Glomerular visceral epithelial cell (primary cell): ENCODE data around the gene PTPRG.

Experiments
- DNase-seq: peaks from one replicate; pipeline ENCODE4 v3.0.0-alpha.2; 2016; ENCODE audit errors: extremely low spot score

The PTPRG gene

GRCh38 chr3:61927332-61927731, 366.0 kb downstream of the PTPRG start:
- peak; percentile 73 for DNase-seq

- DNase-seq, result no peak
Observed at GRCh38 chr3:61928039-61928438, 366.7 kb downstream of the PTPRG start.

- DNase-seq, result no peak
Observed at GRCh38 chr3:61928776-61929314, 367.5 kb downstream of the PTPRG start.

- DNase-seq, result no peak
Observed at GRCh38 chr3:61929617-61930016, 368.2 kb downstream of the PTPRG start.

GRCh38 chr3:61932499-61932898, 371.1 kb downstream of the PTPRG start:
- DNase-seq, result no peak

- no peak for DNase-seq
Observed at GRCh38 chr3:61933798-61934504, 372.6 kb downstream of the PTPRG start.

GRCh38 chr3:61934505-61934871, 373.1 kb downstream of the PTPRG start:
- DNase-seq, result no peak

- no peak for DNase-seq
Observed at GRCh38 chr3:61935814-61936213, 374.4 kb downstream of the PTPRG start.

GRCh38 chr3:61936344-61936937, 375.1 kb downstream of the PTPRG start:
- DNase-seq, result no peak

- no peak for DNase-seq
Observed at GRCh38 chr3:61937477-61937876, 376.1 kb downstream of the PTPRG start.

GRCh38 chr3:61938878-61939549, 377.6 kb downstream of the PTPRG start:
- no peak for DNase-seq

GRCh38 chr3:61940236-61940635, 378.9 kb downstream of the PTPRG start:
- peak; percentile 27 for DNase-seq

- DNase-seq, result no peak
Observed at GRCh38 chr3:61943975-61944374, 382.6 kb downstream of the PTPRG start.

GRCh38 chr3:61944726-61945125, 383.4 kb downstream of the PTPRG start:
- no peak for DNase-seq

- no peak for DNase-seq
Observed at GRCh38 chr3:61945657-61946056, 384.3 kb downstream of the PTPRG start.

GRCh38 chr3:61946570-61947324, 385.4 kb downstream of the PTPRG start:
- no peak for DNase-seq

- peak; percentile 3 for DNase-seq
Observed at GRCh38 chr3:61947456-61947855, 386.1 kb downstream of the PTPRG start.

GRCh38 chr3:61948699-61949305, 387.4 kb downstream of the PTPRG start:
- DNase-seq, result no peak

GRCh38 chr3:61954097-61954540, 392.7 kb downstream of the PTPRG start:
- DNase-seq, result no peak

- no peak for DNase-seq
Observed at GRCh38 chr3:61955483-61955882, 394.1 kb downstream of the PTPRG start.

GRCh38 chr3:61956236-61956635, 394.9 kb downstream of the PTPRG start:
- DNase-seq, result peak; percentile 49

GRCh38 chr3:61957259-61957658, 395.9 kb downstream of the PTPRG start:
- no peak for DNase-seq
